ENCODE results near the gene CDK19. TPM values are rescaled to one million over a fixed set of nuclear protein-coding genes. Genes with fewer than 3 reads are reported as not detected.

The CDK19 gene
- total RNA-seq, 4 donors from 2014 or later, result 12.9 to 23.2 (median 13.2) TPM

- no peaks in the 10 kb centered on the region for H3K27me3 ChIP-seq
- no peak overlapping the region for H3K4me3 ChIP-seq
- no peaks in the 10 kb centered on the region for H3K9me3 ChIP-seq
- TF ChIP-seq EP300 (IDR thresholded peaks at IDR 0.05) (no peak), CTCF (IDR thresholded peaks at IDR 0.05) (no peak)
- no peak overlapping the region for H3K27ac ChIP-seq
- H3K4me1 ChIP-seq, result no peaks in the 10 kb centered on the region
- no peak for ATAC-seq
- no peaks in the 10 kb centered on the region for H3K36me3 ChIP-seq
These were observed 111.2 kb downstream of the CDK19 start for GRCh38 chr6:110703906-110704594.

GRCh38 chr6:110703010-110703905 lies 112.0 kb downstream of the CDK19 start:
- Histone ChIP-seq H3K27me3 (no peaks in the 10 kb centered on the region), H3K9me3 (no peaks in the 10 kb centered on the region), H3K4me3 (no peak overlapping the region), H3K27ac (no peak overlapping the region), H3K36me3 (no peaks in the 10 kb centered on the region), H3K4me1 (no peaks in the 10 kb centered on the region)
- 0 to 33% methylated on average over 1 to 2 of the region's 2 CpGs for WGBS, 2 donors (ENCODE audit: low coverage in 1 of 2)
- TF ChIP-seq POLR2A (IDR thresholded peaks at IDR 0.05) (no peak), CTCF (IDR thresholded peaks at IDR 0.05) (no peak), EP300 (IDR thresholded peaks at IDR 0.05) (no peak), POLR2AphosphoS5 (IDR thresholded peaks at IDR 0.05) (no peak)
- no peak for ATAC-seq

- TF ChIP-seq POLR2AphosphoS5 (IDR thresholded peaks at IDR 0.05), result no peak
- TF ChIP-seq EP300 (IDR thresholded peaks at IDR 0.05), result no peak
- no peak for TF ChIP-seq CTCF (IDR thresholded peaks at IDR 0.05)
- TF ChIP-seq POLR2A (IDR thresholded peaks at IDR 0.05), result no peak
- WGBS, 2 donors (ENCODE audit: low coverage in 1 of 2), result 84 to 90% methylated on average over 3 of the region's 3 CpGs
- H3K4me1 ChIP-seq, result no peaks in the 10 kb centered on the region
- H3K27me3 ChIP-seq, result no peaks in the 10 kb centered on the region
- no peaks in the 10 kb centered on the region for H3K36me3 ChIP-seq
- no peak overlapping the region for H3K4me3 ChIP-seq
- no peaks in the 10 kb centered on the region for H3K9me3 ChIP-seq
- H3K27ac ChIP-seq, result no peak overlapping the region
- no peak for ATAC-seq
These were observed 115.5 kb downstream of the CDK19 start for GRCh38 chr6:110699780-110700179.

GRCh38 chr6:110693994-110694393 lies 121.3 kb downstream of the CDK19 start:
- no peaks in the 10 kb centered on the region for H3K9me3 ChIP-seq
- no peak overlapping the region for H3K4me3 ChIP-seq
- H3K27ac ChIP-seq, result no peak overlapping the region
- no peak for ATAC-seq
- H3K36me3 ChIP-seq, result no peaks in the 10 kb centered on the region
- H3K27me3 ChIP-seq, result no peaks in the 10 kb centered on the region
- TF ChIP-seq CTCF (IDR thresholded peaks at IDR 0.05) (no peak), POLR2AphosphoS5 (IDR thresholded peaks at IDR 0.05) (no peak), EP300 (IDR thresholded peaks at IDR 0.05) (no peak), POLR2A (IDR thresholded peaks at IDR 0.05) (no peak)
- H3K4me1 ChIP-seq, result no peaks in the 10 kb centered on the region

- 96 to 100% methylated on average over 3 of the region's 3 CpGs for WGBS, 2 donors (ENCODE audit: low coverage in 1 of 2)
- TF ChIP-seq CTCF (IDR thresholded peaks at IDR 0.05), result no peak
- TF ChIP-seq POLR2A (IDR thresholded peaks at IDR 0.05), result no peak
- TF ChIP-seq EP300 (IDR thresholded peaks at IDR 0.05), result no peak
- no peak for TF ChIP-seq POLR2AphosphoS5 (IDR thresholded peaks at IDR 0.05)
- no peak overlapping the region for H3K4me3 ChIP-seq
These were observed 122.0 kb downstream of the CDK19 start for GRCh38 chr6:110693296-110693695.

More at GRCh38 chr6:110693296-110693695, 122.0 kb downstream of the CDK19 start:
- no peaks in the 10 kb centered on the region for H3K27me3 ChIP-seq
- H3K36me3 ChIP-seq, result no peaks in the 10 kb centered on the region
- H3K4me1 ChIP-seq, result no peaks in the 10 kb centered on the region
- no peak overlapping the region for H3K27ac ChIP-seq
- H3K9me3 ChIP-seq, result no peaks in the 10 kb centered on the region
- ATAC-seq, result no peak
